22Rv1 (cell line): ENCODE data around the gene BTG4.

ENCODE experiments used
- CTCF ChIP-seq: fragments of 450-650 bp; IDR thresholded peaks from 2 replicates; pipeline ENCODE4 v1.5.1; 2017; ENCODE audit warnings: mild to moderate bottlenecking
- ZFX ChIP-seq: fragments of 450-650 bp; IDR thresholded peaks from 2 replicates; pipeline ENCODE4 v1.6.1; 2017; ENCODE audit warnings: antibody characterized with exemption, borderline replicate concordance

- TF ChIP-seq CTCF: no peak
- no peak for TF ChIP-seq ZFX
Measured at GRCh38 chr11:111550258-111550657, 38.1 kb upstream of the BTG4 start.
